C4-2B (cell line): ENCODE data around the gene PSKH1.

Source experiments
- H3K27ac ChIP-seq: fragments of 450-650 bp; 2 replicates; pipeline ENCODE4 v1.5.1; 2017
- ZFX ChIP-seq: fragments of 450-650 bp; IDR thresholded peaks from 2 replicates; pipeline ENCODE4 v1.6.1; 2017
- TF ChIP-seq, protein P1 (sequence below): fragments of 450-650 bp; conservative IDR thresholded peaks from 2 replicates; pipeline ENCODE4 v1.5.1; 2017; ENCODE audit warnings: mild to moderate bottlenecking

The PSKH1 gene

GRCh38 chr16:67883146-67883871 is 9.7 kb upstream of the PSKH1 start:
- TF ChIP-seq, protein P1, sequence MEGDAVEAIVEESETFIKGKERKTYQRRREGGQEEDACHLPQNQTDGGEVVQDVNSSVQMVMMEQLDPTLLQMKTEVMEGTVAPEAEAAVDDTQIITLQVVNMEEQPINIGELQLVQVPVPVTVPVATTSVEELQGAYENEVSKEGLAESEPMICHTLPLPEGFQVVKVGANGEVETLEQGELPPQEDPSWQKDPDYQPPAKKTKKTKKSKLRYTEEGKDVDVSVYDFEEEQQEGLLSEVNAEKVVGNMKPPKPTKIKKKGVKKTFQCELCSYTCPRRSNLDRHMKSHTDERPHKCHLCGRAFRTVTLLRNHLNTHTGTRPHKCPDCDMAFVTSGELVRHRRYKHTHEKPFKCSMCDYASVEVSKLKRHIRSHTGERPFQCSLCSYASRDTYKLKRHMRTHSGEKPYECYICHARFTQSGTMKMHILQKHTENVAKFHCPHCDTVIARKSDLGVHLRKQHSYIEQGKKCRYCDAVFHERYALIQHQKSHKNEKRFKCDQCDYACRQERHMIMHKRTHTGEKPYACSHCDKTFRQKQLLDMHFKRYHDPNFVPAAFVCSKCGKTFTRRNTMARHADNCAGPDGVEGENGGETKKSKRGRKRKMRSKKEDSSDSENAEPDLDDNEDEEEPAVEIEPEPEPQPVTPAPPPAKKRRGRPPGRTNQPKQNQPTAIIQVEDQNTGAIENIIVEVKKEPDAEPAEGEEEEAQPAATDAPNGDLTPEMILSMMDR: no peak
- no peak for TF ChIP-seq ZFX
- no peak overlapping the region for H3K27ac ChIP-seq

GRCh38 chr16:67883872-67884261 is 9.2 kb upstream of the PSKH1 start:
- H3K27ac ChIP-seq: peak overlapping the region; percentile 34; the same call in 1 of the 2 replicates

DNA sequence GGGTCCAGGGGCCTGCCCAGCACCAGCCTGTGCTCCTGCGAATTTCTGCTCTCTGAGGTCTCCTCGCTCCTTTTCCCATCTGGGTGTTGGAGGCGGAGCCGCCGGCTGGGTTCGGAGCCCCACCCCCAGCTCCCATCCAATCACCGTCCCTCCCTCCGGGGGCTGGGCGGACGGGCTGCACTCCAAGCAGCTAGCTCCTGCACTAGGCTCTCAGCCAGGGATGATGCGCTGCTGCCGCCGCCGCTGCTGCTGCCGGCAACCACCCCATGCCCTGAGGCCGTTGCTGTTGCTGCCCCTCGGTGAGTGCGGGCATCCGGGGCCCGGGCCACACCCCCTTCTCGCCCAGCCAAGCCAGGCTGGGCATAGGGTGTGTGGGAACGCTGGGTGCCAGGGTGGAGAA is 8.4 kb upstream of the PSKH1 start, which contains the start of gene NRN1L:
NRN1L (plus strand) TSS at position 202 of the 400 bp plus-strand sequence; CDS start at position 221, 19 bp downstream.
- H3K27ac ChIP-seq: peak within 1 kb of the TSS; percentile 34
- TF ChIP-seq, protein P1: no peak
- TF ChIP-seq ZFX: no peak

More at GRCh38 chr16:67883872-67884261, 9.2 kb upstream of the PSKH1 start:
- no peak for TF ChIP-seq ZFX
- TF ChIP-seq, protein P1: peak; percentile 92

DNA sequence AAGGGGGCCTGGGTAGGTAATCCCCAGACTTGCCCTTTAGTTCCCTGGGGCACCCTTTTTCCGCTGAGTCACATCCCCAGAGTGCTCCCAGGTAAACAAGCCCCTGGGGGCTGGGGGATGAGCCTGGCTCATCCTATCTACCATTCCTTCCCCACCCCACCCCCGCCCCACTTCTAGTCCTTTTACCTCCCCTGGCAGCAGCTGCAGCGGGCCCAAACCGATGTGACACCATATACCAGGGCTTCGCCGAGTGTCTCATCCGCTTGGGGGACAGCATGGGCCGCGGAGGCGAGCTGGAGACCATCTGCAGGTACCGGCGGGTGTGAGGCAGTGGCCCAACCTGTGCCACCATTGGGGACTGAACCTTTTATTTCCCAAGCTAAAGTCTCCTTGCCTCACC is 7.5 kb upstream of the PSKH1 start:
- no peak for TF ChIP-seq ZFX
- TF ChIP-seq, protein P1: no peak
- peak overlapping the region; percentile 34; the same call in 1 of the 2 replicates for H3K27ac ChIP-seq

DNA sequence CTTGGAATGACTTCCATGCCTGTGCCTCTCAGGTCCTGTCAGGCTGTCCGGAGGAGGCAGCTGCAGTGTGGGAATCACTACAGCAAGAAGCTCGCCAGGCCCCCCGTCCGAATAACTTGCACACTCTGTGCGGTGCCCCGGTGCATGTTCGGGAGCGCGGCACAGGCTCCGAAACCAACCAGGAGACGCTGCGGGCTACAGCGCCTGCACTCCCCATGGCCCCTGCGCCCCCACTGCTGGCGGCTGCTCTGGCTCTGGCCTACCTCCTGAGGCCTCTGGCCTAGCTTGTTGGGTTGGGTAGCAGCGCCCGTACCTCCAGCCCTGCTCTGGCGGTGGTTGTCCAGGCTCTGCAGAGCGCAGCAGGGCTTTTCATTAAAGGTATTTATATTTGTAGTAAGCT is 7.1 kb upstream of the PSKH1 start:
- no peak for TF ChIP-seq ZFX
- TF ChIP-seq, protein P1: no peak
- H3K27ac ChIP-seq: peak overlapping the region; percentile 34; the same call in 1 of the 2 replicates

- TF ChIP-seq, protein P1: no peak
- no peak for TF ChIP-seq ZFX
- no peak overlapping the region; the same call in 1 of the 2 replicates for H3K27ac ChIP-seq
Observed at GRCh38 chr16:67886387-67886786, 6.7 kb upstream of the PSKH1 start.

DNA sequence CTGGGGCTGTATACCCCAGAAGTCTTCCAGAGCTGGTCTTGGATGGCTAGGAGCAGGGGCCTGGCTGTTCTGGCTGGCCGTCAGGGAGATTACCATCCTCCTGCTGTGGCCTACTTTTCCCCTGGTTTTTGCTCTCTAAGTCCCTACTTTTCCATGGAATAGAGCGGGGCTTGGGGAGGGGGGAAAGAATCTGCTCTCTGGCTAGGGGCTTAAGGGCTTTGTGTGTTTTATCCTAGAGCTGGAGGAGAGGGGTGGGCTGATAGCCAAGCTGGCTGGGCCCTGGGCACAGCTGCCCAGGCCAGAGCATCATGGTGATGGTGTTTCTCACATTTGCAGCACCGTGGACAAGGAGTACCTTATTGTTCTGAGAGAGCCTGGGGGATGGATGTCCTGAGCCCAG is 4.7 kb upstream of the PSKH1 start:
- no peak overlapping the region for H3K27ac ChIP-seq
- TF ChIP-seq, protein P1: no peak
- TF ChIP-seq ZFX: no peak
